Neural progenitor cell (in vitro differentiated cells): ENCODE measurements around the gene PTH2R.

ENCODE experiments used
- CTCF ChIP-seq: fragments of 200-600 bp; sonication (generic); IDR thresholded peaks from 2 replicates; pipeline ENCODE4 v1.5.1; 2017; ENCODE audit warnings: antibody characterized with exemption, mild to moderate bottlenecking
- EZH2 ChIP-seq: fragments of 200-600 bp; sonication (generic); IDR thresholded peaks from 2 replicates; pipeline ENCODE4 v1.6.1; 2017; ENCODE audit warnings: antibody characterized with exemption, mild to moderate bottlenecking, moderate library complexity
- EZH2phosphoT487 ChIP-seq: fragments of 200-600 bp; sonication (generic); IDR thresholded peaks from 2 replicates; pipeline ENCODE4 v1.6.1; 2017; ENCODE audit warnings: antibody characterized with exemption

DNA sequence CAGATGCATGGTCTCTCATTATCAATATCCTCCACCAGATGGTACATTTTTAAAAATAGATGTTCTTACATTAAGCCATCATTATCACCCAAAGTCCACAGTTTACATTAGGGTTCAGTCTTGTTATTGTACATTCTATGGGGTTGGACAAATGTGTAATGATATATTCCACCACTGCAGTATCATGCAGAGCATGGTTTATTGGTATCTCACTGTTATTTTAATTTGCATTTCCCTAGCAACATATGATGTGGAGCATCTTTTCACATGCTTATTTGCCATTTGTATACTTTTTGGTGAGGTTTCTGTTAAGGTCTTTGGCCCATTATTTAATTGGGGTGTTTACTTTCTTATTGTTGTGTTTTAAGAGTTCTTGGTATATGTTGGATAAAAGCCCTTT, 95.7 kb downstream of the PTH2R start:
- TF ChIP-seq CTCF (no peak), EZH2 (no peak), EZH2phosphoT487 (no peak)
